Transverse colon (tissue), 4 donors: ENCODE results near the gene ATOX1. TPM values are rescaled to one million over a fixed set of nuclear protein-coding genes. Genes with fewer than 3 reads are reported as not detected.
"Not testable (repeated sequence)": the region's sequence is repeated elsewhere in the genome, so short reads cannot be mapped to it uniquely, and the experiment has no call there.

Source experiments
- DNase-seq: peaks from one replicate; pipeline ENCODE4 v3.0.0-alpha.2; 2019
- H3K27ac ChIP-seq, 4 donors: fragments of 200-600 bp; sonication (generic); 2 replicates each; pipeline ENCODE4 v1.5.1; 2016 to 2018; ENCODE audit warnings: inconsistent platforms in 4 of 4
- H3K27me3 ChIP-seq: fragments of 200-600 bp; sonication (generic); 2 replicates; pipeline ENCODE4 v1.5.1; 2017; ENCODE audit warnings: inconsistent platforms
- H3K36me3 ChIP-seq, 4 donors: fragments of 200-600 bp; sonication (generic); 2 replicates each; pipeline ENCODE4 v1.5.1; 2017 to 2019; ENCODE audit warnings: inconsistent platforms in 4 of 4
- H3K4me1 ChIP-seq, 4 donors: fragments of 200-600 bp; sonication (generic); 2 replicates each; pipeline ENCODE4 v1.5.1; 2017 to 2020; ENCODE audit warnings: inconsistent platforms in 4 of 4
- H3K4me3 ChIP-seq, 4 donors: fragments of 200-600 bp; sonication (generic); 1 replicate in 1 of 4; 2 replicates in 3 of 4; pipeline versions ENCODE4 v1.5.1 to v1.6.1; 2017 to 2019; ENCODE audit warnings: inconsistent platforms in 4 of 4
- H3K9me3 ChIP-seq, 2 donors: fragments of 200-600 bp; sonication (generic); 2 replicates each; pipeline ENCODE4 v1.5.1; 2017 to 2019; ENCODE audit warnings: inconsistent platforms in 2 of 2
- EP300 ChIP-seq: sonication (generic); formaldehyde crosslinking; IDR thresholded peaks from one replicate; pipeline ENCODE4 v1.6.1; 2017; ENCODE audit warnings: antibody characterized with exemption, low read depth
- POLR2A ChIP-seq: fragments of 450-650 bp; IDR thresholded peaks from one replicate; pipeline ENCODE4 v1.6.1; 2016; ENCODE audit warnings: antibody characterized with exemption, mild to moderate bottlenecking, moderate library complexity
- POLR2AphosphoS5 ChIP-seq, 3 donors: sonication (generic); formaldehyde crosslinking; IDR thresholded peaks; one replicate each; pipeline ENCODE4 v1.6.1; 2016; ENCODE audit warnings: antibody characterized with exemption in 3 of 3
- WGBS, 2 donors: methylation state at CpG; one replicate each; pipeline ENCODE4 v1.1.5; 2018; ENCODE audit warnings: low coverage in 1 of 2; 5-methylcytosine and 5-hydroxymethylcytosine counted together
- in situ Hi-C, 4 donors: fragments of 200-750 bp; cut with MboI; loops; one replicate each; pipeline versions ENCODE4 v1.15.0 to v1.15.1; 2017; ENCODE audit warnings: low sequenced_read_pairs in 3 of 4, low pct_ligation_motif_present in 1 of 4, low pct_unique_long_range_greater_than_20kb in 1 of 4
- intact Hi-C: fragments of 100-400 bp; cut with DNase I; formaldehyde crosslinking; loops from one replicate; pipeline ENCODE4 v1.15.1; 2023; ENCODE audit warnings: low total_unique reads
- total RNA-seq, 4 donors: library from RNA; depleted of rRNA; stranded (reverse); fragments of >200 nt; gene quantifications; one replicate each; pipeline ENCODE4 v1.1.0, GENCODE V29; 2016
- TF ChIP-seq, protein P1 (sequence below), 5 experiments: fragments of 200-600 bp in 3 of 5; fragments of 450-650 bp in 2 of 5; sonication (generic) in 3 of 5; IDR thresholded peaks; 1 replicate in 2 of 5; 2 replicates in 3 of 5; pipeline ENCODE4 v1.5.1; 2016 to 2017; ENCODE audit warnings: antibody characterized with exemption in 5 of 5, inconsistent platforms in 3 of 5, mild to moderate bottlenecking in 2 of 5, moderate library complexity in 1 of 5

ATOX1 gene
- total RNA-seq, 4 donors from 2014 or later = 5.0 to 81.1 (median 31.7) TPM

DNA sequence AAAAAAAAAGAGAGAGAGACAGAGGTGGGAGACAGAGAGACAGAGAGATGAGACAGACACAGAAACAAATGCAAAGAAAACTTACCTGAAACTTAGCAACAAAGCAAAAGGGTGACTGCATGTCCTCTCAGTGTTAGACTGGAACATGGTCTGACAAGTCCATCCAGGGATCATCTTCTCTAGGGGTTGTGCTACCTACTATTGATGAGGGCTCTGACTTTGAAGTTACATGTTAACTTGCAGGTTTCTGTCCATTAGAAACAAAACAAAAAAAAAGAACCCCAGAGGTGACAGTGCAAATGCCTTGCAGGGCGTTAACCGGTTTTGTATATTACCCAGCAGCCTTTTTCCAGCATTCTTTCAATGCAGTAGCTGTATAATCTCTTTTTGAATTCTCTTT is 58.1 kb downstream of the ATOX1 start:
- Histone ChIP-seq H3K4me1 (peaks cover 0 to 17% (median 8%) of the 10 kb centered on the region in 4 donors), H3K27ac (no peak overlapping the region), H3K27me3 (no peaks in the 10 kb centered on the region), H3K36me3 (no peaks in the 10 kb centered on the region), H3K4me3 (no peak overlapping the region), H3K9me3 (no peaks in the 10 kb centered on the region)
- in situ Hi-C loops (no loop called here), intact Hi-C loops (loop anchor here (10.0 kb wide), 1 partner anchor 245 kb away; no protein-coding TSS in a partner anchor)
- 83 to 90% methylated on average over 2 of the region's 2 CpGs for WGBS, 2 donors
- TF ChIP-seq EP300 (no peak), POLR2A (no peak), POLR2AphosphoS5 (IDR thresholded peaks at IDR 0.05) (no peak)
- TF ChIP-seq, protein P1, sequence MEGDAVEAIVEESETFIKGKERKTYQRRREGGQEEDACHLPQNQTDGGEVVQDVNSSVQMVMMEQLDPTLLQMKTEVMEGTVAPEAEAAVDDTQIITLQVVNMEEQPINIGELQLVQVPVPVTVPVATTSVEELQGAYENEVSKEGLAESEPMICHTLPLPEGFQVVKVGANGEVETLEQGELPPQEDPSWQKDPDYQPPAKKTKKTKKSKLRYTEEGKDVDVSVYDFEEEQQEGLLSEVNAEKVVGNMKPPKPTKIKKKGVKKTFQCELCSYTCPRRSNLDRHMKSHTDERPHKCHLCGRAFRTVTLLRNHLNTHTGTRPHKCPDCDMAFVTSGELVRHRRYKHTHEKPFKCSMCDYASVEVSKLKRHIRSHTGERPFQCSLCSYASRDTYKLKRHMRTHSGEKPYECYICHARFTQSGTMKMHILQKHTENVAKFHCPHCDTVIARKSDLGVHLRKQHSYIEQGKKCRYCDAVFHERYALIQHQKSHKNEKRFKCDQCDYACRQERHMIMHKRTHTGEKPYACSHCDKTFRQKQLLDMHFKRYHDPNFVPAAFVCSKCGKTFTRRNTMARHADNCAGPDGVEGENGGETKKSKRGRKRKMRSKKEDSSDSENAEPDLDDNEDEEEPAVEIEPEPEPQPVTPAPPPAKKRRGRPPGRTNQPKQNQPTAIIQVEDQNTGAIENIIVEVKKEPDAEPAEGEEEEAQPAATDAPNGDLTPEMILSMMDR (IDR thresholded peaks at IDR 0.05) = no peak
- no peak for DNase-seq

- Histone ChIP-seq H3K27me3 (no peaks in the 10 kb centered on the region), H3K4me1 (peaks cover 0 to 17% (median 8%) of the 10 kb centered on the region in 4 donors), H3K27ac (peak overlapping the region; percentile 65 to 79 (median 74)), H3K9me3 (no peaks in the 10 kb centered on the region), H3K36me3 (no peaks in the 10 kb centered on the region), H3K4me3 (no peak overlapping the region)
- in situ Hi-C loops = no loop called here
- TF ChIP-seq POLR2AphosphoS5 (IDR thresholded peaks at IDR 0.05) (peak in 1 of 3 donors; percentile 40), EP300 (no peak), POLR2A (no peak)
- TF ChIP-seq, protein P1 (IDR thresholded peaks at IDR 0.05) = no peak
- 66 to 76% methylated on average over 5 to 13 of the region's 13 CpGs for WGBS, 2 donors
- DNase-seq = peak; percentile 49
- intact Hi-C loops = no loop called here
Measured at GRCh38 chr5:151699071-151699901, 59.1 kb downstream of the ATOX1 start.

DNA sequence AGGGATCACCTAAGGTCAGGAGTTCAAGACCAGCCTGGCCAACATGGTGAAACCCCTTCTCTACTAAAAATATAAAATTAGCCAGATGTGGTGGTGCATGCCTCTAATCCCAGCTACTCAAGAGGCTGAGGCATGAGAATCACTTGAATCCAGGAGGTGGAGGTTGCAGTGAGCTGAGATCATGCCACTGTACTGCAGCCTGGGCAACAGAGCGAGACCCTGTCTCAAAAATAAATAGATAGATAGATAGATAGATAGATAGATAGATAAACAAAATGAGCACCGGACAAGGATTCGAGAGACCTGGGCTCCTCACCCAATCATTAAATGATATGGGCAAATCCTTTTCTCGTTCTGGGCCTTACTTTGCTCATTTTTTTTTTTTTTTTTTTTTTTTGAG is 60.4 kb downstream of the ATOX1 start:
- intact Hi-C loops, DNase-seq, H3K9me3 ChIP-seq, H3K27me3 ChIP-seq, H3K4me3 ChIP-seq, H3K36me3 ChIP-seq, H3K4me1 ChIP-seq, in situ Hi-C loops: not testable (repeated sequence)
- WGBS, 2 donors = 94 to 96% methylated on average over 4 of the region's 4 CpGs
- peak overlapping the region; percentile 65 to 79 (median 76) for H3K27ac ChIP-seq

GRCh38 chr5:151697452-151697851 is 61.0 kb downstream of the ATOX1 start:
- H3K27ac ChIP-seq = peak overlapping the region; percentile 65 to 79 (median 76)
- H3K4me1 ChIP-seq = peaks cover 0 to 9% (median 8%) of the 10 kb centered on the region in 4 donors
- 81 to 100% methylated on average over 1 to 8 of the region's 8 CpGs for WGBS, 2 donors
- no peaks in the 10 kb centered on the region for H3K9me3 ChIP-seq
- no peak for DNase-seq
- H3K4me3 ChIP-seq = no peak overlapping the region
- no peak for TF ChIP-seq POLR2AphosphoS5 (IDR thresholded peaks at IDR 0.05)
- no peak for TF ChIP-seq EP300
- TF ChIP-seq, protein P1 (IDR thresholded peaks at IDR 0.05) = no peak
- no peak for TF ChIP-seq POLR2A
- H3K36me3 ChIP-seq = no peaks in the 10 kb centered on the region
- H3K27me3 ChIP-seq = no peaks in the 10 kb centered on the region
- in situ Hi-C loops = no loop called here
- intact Hi-C loops = no loop called here
